HG02981 (cell line): ENCODE results near the gene C4orf50.

Experiments used
- ATAC-seq: cut with Tn5 transposase; IDR thresholded peaks from one replicate; pipeline ENCODE4 v1.9.1; 2021; ENCODE audit warnings: mild to moderate bottlenecking, moderate library complexity; ENCODE audit not compliant: unreplicated experiment

C4orf50 gene

GRCh38 chr4:5894266-5894665 lies 124.0 kb downstream of the C4orf50 start:
- no peak for ATAC-seq

GRCh38 chr4:5893591-5893990 lies 124.6 kb downstream of the C4orf50 start:
- no peak for ATAC-seq

DNA sequence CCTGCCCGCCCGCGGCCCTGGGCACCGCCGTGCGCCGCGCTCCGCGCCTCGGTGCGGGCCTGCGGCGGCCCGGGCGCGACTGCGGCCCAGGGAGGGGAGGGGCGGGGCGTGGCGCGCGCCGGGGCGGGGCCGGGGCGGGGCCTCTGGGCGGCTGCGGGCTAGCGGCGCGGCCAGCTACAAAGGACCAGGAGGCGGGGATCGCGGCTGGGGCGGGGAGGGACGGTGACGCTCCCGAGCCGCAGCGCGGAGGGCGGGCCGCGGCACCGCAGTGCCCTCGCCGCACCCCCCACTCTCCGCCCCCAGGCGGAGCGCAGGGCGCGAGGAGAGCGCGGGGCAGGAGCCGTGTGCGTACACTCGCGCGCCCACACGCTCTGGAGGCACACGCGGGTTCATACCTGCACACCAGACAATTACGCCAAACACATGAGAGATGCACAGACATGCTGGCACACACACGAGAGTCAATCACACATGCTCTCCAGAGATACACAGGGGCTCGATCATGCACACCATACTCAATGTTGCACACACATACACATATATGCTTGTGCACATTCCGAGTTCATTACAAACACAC lies 125.1 kb downstream of the C4orf50 start, which contains the start of gene CRMP1:
TSS of gene CRMP1 (minus strand) at position 83 of the 577 bp plus-strand sequence. CDS start 117 bp downstream, outside the sequence.
- no peak for ATAC-seq

GRCh38 chr4:5892323-5893003 lies 125.8 kb downstream of the C4orf50 start:
- no peak for ATAC-seq

GRCh38 chr4:5891563-5892322 lies 126.5 kb downstream of the C4orf50 start:
- no peak for ATAC-seq

GRCh38 chr4:5890063-5890727 lies 128.0 kb downstream of the C4orf50 start:
- ATAC-seq, result no peak

DNA sequence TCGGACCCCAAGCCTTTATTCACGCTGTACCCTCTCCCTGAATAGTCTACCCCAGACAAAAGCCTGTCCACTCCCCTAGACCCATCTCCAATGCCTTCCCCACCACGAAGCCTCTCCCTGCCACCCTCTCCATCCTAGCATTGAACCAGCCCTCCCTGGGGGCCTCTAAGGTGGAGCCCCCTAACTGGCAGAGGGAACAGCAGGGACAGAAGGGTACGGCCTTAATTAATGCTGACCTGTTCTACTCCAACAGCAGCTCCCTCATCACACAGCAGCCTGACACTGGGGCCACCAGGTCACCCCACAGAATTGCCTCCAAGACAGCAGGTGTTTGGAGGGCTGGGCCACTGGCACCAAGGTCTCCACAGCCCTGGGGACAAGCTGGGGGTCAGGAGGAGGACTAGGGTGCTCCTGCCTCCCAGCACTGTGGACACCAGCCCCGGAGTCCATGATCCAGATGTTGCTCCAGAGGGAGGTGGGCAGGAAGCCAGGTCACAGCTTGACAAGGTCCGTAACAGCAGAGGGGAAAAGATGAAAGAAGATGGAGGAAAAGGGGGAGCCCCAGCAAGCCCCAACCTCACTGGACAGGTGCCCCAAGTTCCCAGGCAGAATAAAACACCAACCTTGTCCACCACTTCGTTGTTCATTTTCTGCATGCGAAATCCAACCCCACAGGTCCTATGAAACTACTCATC lies 129.1 kb downstream of the C4orf50 start:
- no peak for ATAC-seq

DNA sequence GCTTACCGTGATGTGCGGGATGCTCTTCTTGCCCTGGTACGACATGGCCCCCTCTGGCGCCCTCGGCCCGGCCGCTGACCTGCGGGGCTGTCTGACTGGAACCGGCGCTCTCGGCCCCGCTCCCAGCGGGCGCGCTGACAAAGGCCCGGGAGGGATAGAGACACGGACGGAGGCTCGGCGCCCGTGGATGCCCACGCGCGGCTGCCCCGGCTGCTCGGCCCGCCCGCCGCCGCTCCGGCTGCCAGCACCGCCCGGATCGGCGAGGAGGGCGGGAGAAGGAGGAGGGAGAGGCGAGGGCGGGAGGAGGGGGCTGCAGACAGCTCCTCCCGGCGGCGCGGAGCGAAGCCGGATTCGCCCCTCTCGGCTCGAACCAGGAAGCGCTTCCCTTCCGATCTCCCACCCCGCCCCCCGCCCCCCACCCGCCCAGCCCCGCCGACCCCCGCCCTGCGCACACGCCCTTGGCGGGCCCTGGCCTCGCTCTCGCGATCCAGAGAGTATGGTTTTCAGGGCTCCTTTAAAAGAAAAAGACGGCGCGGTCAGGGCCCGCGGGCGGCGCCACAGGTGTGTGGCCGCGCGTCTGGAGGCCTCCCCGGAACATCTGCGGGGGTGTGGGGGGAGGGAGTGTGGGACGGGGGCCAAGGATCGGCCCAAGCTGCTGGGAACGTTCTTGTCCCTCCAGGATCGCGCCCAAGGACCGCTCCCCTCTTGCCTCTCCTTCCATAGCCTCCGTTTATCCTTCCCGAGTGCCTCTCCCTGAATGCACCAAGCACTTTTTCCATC lies 129.8 kb downstream of the C4orf50 start:
- no peak for ATAC-seq

- ATAC-seq, result no peak
These were observed 130.6 kb downstream of the C4orf50 start for GRCh38 chr4:5887361-5888221.

GRCh38 chr4:5887011-5887360 lies 131.2 kb downstream of the C4orf50 start:
- ATAC-seq, result no peak

DNA sequence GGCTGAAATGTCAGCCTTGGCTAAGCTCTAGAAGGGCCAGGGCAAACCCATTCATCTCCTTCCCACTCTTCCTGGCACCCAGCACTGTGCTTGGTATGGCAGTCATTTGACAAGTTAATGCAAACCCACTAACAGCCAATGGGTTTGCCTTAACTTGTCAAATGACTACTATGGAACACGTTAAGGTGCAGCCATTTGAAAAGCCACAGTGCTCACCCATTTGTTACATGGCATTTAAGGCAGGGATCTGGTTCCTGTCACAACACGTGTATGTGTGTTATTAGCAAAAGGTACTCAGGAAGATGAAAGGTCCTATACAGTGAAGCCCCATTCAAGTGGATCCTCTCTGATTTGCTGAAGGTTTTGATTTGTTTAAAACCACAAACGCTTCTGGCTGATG lies 132.5 kb downstream of the C4orf50 start:
- no peak for ATAC-seq

GRCh38 chr4:5884796-5885195 lies 133.4 kb downstream of the C4orf50 start:
- ATAC-seq, result no peak

GRCh38 chr4:5883916-5884315 lies 134.3 kb downstream of the C4orf50 start:
- ATAC-seq, result no peak

GRCh38 chr4:5882947-5883346 lies 135.3 kb downstream of the C4orf50 start:
- ATAC-seq, result no peak

GRCh38 chr4:5881340-5881739 lies 136.9 kb downstream of the C4orf50 start:
- ATAC-seq, result no peak

DNA sequence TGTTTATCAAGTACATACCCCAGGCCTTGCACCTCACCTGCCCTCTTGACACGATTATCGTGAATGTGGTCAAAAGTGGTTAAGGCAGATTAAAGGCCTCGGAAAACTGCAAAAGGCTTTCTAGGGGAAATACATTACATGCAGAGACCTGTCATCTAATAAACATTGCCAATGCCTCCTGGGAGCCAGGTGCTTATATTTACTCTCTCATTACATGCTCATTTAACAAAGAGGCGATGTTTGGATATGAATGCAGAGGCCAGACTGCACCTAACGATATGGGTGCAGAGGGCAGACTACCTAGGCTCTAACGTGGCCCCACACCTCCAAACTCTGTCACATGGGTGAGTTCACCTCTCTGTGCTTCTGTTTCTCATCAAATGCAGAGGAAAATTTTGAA lies 139.9 kb downstream of the C4orf50 start:
- ATAC-seq, result no peak

DNA sequence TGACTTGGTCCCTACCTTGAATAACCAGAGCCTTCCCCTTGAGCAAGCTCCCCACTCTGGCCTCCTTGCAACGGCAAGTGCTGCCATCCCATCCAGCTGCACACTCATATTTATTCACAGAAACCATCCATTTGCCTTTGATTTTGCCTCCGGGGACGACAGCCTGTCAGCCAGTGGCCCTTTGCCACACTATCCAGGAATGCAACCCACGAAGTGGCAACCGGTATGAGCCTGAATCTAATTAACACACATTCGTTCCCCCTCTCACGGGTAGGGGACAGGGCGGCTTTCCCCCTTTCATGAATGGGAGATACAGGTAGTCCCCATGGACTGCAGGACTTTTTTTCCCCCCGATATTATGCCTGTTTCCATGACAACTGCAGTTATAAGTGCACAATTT lies 140.8 kb downstream of the C4orf50 start:
- ATAC-seq, result no peak

DNA sequence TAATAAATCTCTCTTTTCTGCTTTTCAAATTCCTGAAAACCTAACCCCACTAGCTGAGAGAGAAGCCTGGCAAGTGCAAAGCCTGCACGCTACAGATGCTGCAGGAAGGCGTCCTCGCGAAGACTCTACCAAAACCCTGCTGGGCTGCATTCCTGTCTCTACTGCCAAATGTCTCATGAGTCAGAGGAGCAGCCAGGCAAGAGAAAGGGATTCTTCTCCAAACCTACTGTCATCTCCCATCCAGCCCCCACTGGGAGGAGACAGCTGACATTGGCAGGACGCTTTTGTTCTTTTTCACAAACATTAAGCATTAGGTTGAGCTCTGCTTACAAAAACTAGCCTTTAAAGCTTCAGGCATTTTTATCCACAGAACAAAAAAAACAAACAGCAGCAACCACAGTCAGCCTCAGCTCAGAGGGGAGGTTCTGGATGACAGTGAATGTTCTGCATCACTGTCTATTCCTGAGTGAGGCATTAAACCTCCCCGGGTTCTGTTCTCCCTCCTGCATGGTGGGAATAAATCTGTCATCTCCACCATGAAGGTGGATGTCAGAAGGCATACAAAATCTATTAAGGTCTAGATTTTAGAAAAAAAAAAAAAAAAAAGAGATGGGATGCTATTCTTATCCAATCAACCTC lies 143.3 kb downstream of the C4orf50 start:
- no peak for ATAC-seq

GRCh38 chr4:5870701-5871100 lies 147.5 kb downstream of the C4orf50 start:
- no peak for ATAC-seq
